ENCODE data around the gene MYRIP. TPM values are rescaled to one million over a fixed set of nuclear protein-coding genes. Genes with fewer than 3 reads are reported as not detected.

Gene MYRIP
- total and polyA plus RNA-seq, 2 experiments from 2014 or later: 1.5 to 1.8 TPM

DNA sequence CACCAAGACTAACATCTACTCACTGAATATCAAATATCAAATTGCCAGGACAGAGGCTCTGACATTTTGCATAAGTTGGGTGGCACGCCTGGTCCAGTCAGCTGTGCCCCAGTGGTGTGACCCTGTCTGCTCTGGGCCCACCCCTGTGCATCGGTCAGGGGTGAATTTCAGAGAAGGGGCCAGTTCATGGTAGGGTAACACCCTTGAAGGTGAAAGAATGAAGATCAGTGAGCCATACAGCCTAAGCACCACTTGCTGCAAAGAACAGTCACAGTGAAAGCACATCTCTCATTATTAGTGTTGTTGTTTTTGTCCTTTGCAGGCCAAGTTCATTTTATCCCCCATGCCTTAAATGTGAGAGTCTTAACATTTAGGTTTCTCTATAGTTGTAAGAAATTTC is 86.8 kb downstream of the MYRIP start:
- Histone ChIP-seq H2AFZ (no peak overlapping the region), H3K4me3 (no peak overlapping the region), H3K9me2 (ENCODE audit: insufficient read depth) (no peaks in the 10 kb centered on the region; the same call in 1 of the 2 replicates), H4K20me1 (replicated peaks; ENCODE audit: insufficient read depth) (no peaks in the 10 kb centered on the region), H3K36me3 (ENCODE audit: insufficient read depth) (no peaks in the 10 kb centered on the region), H3K27ac (ENCODE audit: low read depth) (no peak overlapping the region), H3K79me2 (replicated peaks; ENCODE audit: insufficient read depth) (no peaks in the 10 kb centered on the region), H3K4me2 (no peak overlapping the region), H3K4me1 (ENCODE audit: insufficient read depth) (peaks cover 7% of the 10 kb centered on the region; the same call in 1 of the 2 replicates), H3F3A (replicated peaks; ENCODE audit: low read depth) (no peaks in the 10 kb centered on the region), H3K27me3 (ENCODE audit: insufficient read depth) (no peaks in the 10 kb centered on the region)
- H3K36me3 Mint-ChIP-seq (ENCODE audit: low read depth): no peaks in the 10 kb centered on the region
- no peak for ATAC-seq
- H3K4me1 Mint-ChIP-seq: peaks cover 21% of the 10 kb centered on the region; the same call in 2 of the 3 replicates
- TF ChIP-seq, protein P1, sequence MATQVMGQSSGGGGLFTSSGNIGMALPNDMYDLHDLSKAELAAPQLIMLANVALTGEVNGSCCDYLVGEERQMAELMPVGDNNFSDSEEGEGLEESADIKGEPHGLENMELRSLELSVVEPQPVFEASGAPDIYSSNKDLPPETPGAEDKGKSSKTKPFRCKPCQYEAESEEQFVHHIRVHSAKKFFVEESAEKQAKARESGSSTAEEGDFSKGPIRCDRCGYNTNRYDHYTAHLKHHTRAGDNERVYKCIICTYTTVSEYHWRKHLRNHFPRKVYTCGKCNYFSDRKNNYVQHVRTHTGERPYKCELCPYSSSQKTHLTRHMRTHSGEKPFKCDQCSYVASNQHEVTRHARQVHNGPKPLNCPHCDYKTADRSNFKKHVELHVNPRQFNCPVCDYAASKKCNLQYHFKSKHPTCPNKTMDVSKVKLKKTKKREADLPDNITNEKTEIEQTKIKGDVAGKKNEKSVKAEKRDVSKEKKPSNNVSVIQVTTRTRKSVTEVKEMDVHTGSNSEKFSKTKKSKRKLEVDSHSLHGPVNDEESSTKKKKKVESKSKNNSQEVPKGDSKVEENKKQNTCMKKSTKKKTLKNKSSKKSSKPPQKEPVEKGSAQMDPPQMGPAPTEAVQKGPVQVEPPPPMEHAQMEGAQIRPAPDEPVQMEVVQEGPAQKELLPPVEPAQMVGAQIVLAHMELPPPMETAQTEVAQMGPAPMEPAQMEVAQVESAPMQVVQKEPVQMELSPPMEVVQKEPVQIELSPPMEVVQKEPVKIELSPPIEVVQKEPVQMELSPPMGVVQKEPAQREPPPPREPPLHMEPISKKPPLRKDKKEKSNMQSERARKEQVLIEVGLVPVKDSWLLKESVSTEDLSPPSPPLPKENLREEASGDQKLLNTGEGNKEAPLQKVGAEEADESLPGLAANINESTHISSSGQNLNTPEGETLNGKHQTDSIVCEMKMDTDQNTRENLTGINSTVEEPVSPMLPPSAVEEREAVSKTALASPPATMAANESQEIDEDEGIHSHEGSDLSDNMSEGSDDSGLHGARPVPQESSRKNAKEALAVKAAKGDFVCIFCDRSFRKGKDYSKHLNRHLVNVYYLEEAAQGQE (IDR thresholded peaks at IDR 0.05; ENCODE audit: unreplicated experiment): no peak
- TF ChIP-seq, protein P2, sequence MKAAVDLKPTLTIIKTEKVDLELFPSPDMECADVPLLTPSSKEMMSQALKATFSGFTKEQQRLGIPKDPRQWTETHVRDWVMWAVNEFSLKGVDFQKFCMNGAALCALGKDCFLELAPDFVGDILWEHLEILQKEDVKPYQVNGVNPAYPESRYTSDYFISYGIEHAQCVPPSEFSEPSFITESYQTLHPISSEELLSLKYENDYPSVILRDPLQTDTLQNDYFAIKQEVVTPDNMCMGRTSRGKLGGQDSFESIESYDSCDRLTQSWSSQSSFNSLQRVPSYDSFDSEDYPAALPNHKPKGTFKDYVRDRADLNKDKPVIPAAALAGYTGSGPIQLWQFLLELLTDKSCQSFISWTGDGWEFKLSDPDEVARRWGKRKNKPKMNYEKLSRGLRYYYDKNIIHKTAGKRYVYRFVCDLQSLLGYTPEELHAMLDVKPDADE (IDR thresholded peaks at IDR 0.05): no peak
- no peak for TF ChIP-seq NANOG (IDR thresholded peaks at IDR 0.05; ENCODE audit: borderline replicate concordance)
- TF ChIP-seq JUNB (IDR thresholded peaks at IDR 0.05; ENCODE audit: unreplicated experiment): no peak
- TF ChIP-seq, protein P3, sequence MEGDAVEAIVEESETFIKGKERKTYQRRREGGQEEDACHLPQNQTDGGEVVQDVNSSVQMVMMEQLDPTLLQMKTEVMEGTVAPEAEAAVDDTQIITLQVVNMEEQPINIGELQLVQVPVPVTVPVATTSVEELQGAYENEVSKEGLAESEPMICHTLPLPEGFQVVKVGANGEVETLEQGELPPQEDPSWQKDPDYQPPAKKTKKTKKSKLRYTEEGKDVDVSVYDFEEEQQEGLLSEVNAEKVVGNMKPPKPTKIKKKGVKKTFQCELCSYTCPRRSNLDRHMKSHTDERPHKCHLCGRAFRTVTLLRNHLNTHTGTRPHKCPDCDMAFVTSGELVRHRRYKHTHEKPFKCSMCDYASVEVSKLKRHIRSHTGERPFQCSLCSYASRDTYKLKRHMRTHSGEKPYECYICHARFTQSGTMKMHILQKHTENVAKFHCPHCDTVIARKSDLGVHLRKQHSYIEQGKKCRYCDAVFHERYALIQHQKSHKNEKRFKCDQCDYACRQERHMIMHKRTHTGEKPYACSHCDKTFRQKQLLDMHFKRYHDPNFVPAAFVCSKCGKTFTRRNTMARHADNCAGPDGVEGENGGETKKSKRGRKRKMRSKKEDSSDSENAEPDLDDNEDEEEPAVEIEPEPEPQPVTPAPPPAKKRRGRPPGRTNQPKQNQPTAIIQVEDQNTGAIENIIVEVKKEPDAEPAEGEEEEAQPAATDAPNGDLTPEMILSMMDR (conservative IDR thresholded peaks at IDR 0.05; ENCODE audit: low read depth in 2 of 2): no peak
- TF ChIP-seq ZNF114 (CRISPR knock-in tag; IDR thresholded peaks at IDR 0.05): no peak
- TF ChIP-seq EZH2 (IDR thresholded peaks at IDR 0.05; ENCODE audit: low read depth, unreplicated experiment): no peak
- TF ChIP-seq CREB1 (CRISPR knock-in tag; IDR thresholded peaks at IDR 0.05; ENCODE audit: low read depth): no peak
- no peak for TF ChIP-seq STAT1 (IDR thresholded peaks at IDR 0.05; ENCODE audit: unreplicated experiment)
- no peak for TF ChIP-seq ZNF331 (CRISPR knock-in tag; IDR thresholded peaks at IDR 0.05; ENCODE audit: low read depth)
- TF ChIP-seq POLR2AphosphoS5 (IDR thresholded peaks at IDR 0.05; ENCODE audit: low read depth): no peak
- TF ChIP-seq, protein P4, sequence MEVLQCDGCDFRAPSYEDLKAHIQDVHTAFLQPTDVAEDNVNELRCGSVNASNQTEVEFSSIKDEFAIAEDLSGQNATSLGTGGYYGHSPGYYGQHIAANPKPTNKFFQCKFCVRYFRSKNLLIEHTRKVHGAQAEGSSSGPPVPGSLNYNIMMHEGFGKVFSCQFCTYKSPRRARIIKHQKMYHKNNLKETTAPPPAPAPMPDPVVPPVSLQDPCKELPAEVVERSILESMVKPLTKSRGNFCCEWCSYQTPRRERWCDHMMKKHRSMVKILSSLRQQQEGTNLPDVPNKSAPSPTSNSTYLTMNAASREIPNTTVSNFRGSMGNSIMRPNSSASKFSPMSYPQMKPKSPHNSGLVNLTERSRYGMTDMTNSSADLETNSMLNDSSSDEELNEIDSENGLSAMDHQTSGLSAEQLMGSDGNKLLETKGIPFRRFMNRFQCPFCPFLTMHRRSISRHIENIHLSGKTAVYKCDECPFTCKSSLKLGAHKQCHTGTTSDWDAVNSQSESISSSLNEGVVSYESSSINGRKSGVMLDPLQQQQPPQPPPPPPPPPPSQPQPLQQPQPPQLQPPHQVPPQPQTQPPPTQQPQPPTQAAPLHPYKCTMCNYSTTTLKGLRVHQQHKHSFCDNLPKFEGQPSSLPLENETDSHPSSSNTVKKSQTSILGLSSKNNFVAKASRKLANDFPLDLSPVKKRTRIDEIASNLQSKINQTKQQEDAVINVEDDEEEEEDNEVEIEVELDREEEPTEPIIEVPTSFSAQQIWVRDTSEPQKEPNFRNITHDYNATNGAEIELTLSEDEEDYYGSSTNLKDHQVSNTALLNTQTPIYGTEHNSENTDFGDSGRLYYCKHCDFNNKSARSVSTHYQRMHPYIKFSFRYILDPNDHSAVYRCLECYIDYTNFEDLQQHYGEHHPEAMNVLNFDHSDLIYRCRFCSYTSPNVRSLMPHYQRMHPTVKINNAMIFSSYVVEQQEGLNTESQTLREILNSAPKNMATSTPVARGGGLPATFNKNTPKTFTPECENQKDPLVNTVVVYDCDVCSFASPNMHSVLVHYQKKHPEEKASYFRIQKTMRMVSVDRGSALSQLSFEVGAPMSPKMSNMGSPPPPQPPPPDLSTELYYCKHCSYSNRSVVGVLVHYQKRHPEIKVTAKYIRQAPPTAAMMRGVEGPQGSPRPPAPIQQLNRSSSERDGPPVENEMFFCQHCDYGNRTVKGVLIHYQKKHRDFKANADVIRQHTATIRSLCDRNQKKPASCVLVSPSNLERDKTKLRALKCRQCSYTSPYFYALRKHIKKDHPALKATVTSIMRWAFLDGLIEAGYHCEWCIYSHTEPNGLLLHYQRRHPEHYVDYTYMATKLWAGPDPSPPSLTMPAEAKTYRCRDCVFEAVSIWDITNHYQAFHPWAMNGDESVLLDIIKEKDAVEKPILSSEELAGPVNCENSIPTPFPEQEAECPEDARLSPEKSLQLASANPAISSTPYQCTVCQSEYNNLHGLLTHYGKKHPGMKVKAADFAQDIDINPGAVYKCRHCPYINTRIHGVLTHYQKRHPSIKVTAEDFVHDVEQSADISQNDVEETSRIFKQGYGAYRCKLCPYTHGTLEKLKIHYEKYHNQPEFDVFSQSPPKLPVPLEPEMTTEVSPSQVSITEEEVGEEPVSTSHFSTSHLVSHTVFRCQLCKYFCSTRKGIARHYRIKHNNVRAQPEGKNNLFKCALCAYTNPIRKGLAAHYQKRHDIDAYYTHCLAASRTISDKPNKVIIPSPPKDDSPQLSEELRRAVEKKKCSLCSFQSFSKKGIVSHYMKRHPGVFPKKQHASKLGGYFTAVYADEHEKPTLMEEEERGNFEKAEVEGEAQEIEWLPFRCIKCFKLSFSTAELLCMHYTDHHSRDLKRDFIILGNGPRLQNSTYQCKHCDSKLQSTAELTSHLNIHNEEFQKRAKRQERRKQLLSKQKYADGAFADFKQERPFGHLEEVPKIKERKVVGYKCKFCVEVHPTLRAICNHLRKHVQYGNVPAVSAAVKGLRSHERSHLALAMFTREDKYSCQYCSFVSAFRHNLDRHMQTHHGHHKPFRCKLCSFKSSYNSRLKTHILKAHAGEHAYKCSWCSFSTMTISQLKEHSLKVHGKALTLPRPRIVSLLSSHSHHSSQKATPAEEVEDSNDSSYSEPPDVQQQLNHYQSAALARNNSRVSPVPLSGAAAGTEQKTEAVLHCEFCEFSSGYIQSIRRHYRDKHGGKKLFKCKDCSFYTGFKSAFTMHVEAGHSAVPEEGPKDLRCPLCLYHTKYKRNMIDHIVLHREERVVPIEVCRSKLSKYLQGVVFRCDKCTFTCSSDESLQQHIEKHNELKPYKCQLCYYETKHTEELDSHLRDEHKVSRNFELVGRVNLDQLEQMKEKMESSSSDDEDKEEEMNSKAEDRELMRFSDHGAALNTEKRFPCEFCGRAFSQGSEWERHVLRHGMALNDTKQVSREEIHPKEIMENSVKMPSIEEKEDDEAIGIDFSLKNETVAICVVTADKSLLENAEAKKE (CRISPR knock-in tag; IDR thresholded peaks at IDR 0.05): no peak
- no peak for TF ChIP-seq EZH2phosphoT487 (IDR thresholded peaks at IDR 0.05; ENCODE audit: unreplicated experiment)
- no peak for DNase-seq (ENCODE audit: low spot score)
- no peak overlapping the region for H3K27ac Mint-ChIP-seq
- no peaks in the 10 kb centered on the region for H3K9me3 Mint-ChIP-seq
- no peak overlapping the region for H3K4me3 Mint-ChIP-seq
- H3K27me3 Mint-ChIP-seq (ENCODE audit: insufficient read depth, low read depth, poor library complexity): no peaks in the 10 kb centered on the region
